T follicular helper cell (primary cell): Measurements from ENCODE around the gene MAOA.
"Not testable (repeated sequence)": the region's sequence is repeated elsewhere in the genome, so short reads cannot be mapped to it uniquely, and the experiment has no call there.

Experiments used
- DNase-seq: peaks from one replicate; pipeline ENCODE4 v3.0.0-alpha.2; 2020; ENCODE audit warnings: low read depth

The MAOA gene

DNA sequence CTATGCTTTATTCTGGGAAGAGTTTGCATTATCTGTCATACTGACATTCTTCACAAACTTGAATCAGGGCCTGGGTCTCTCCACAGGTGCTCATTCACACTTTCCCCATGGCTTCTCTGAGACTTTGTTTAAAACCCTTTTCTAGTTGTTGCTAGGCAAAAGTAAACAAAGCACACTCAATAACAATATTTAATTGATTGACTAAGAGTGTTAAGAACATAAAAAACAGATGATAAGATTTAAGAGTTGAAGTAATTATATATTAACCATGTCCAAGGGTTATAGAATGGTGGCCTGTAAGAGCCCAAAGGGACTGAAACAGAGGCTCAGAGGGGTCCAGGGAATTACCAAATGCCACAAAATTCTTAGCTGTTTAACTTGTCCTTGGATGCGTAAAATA is 7.1 kb downstream of the MAOA start:
- DNase-seq: no peak

DNA sequence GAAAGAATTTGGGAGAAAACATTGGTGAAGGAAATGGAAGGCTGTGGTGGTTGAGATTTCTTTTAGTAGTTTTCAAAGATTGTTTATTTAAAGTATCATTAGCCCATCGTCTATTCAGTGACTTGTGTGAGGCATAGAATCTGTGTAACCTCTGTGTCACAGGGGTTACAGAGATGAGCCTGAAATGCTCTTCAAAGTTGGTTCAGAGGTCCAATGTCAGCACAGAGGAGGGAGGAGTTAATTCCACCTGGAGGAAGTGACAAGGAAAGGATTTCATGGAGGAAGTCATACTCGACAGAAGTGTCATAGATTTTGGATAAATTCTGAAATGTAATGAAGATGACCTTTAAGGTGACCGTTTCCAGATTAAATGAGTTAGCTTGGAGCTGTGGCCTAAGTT is 8.2 kb downstream of the MAOA start:
- DNase-seq: no peak

DNA sequence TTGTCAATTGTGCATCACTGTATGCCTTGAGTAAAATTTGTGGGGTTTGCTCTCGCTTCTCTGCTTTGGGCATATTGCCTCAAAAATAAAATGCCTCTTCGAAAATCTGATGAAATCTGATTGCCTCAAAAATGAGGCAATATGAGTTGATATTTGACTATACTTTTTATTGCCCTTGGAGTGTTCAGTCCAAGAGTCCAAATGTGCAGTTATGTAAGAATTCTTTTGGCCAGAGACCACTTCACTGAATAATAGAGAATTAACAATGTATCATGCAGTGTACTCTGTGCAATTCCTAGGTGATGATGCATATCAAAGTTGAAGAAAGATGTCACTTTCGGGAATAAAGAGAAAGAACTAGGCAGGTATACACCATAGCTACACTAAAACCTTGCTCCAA is 8.6 kb downstream of the MAOA start:
- no peak for DNase-seq

DNA sequence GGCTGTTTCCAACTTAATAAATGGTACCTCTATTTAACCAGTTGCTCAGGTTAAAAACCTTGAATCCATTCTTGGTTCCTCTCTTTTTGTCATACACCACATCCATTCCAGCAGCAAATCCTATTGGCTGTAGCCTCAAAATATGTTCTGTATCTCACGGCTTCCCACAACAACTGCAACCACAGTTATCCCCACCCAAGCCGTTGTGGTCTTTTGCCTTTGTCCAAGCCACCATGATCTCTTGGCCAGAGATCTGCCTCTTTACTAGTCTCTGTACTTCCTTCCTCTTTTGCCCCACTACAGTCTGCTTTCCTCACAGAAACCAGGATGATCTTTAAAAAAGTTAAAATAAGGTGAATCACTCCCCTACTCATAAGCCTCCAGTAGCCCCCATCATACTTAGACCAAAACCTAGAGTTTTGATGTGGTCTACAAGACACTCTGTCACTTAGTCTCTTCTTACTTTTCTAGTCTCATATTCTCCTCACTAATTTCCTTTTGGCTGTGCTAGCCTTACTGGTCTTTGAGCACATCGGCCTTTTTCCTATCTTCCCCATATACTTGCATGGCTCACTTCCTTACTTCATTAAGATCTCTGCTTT is 10.3 kb downstream of the MAOA start:
- DNase-seq: no peak

DNA sequence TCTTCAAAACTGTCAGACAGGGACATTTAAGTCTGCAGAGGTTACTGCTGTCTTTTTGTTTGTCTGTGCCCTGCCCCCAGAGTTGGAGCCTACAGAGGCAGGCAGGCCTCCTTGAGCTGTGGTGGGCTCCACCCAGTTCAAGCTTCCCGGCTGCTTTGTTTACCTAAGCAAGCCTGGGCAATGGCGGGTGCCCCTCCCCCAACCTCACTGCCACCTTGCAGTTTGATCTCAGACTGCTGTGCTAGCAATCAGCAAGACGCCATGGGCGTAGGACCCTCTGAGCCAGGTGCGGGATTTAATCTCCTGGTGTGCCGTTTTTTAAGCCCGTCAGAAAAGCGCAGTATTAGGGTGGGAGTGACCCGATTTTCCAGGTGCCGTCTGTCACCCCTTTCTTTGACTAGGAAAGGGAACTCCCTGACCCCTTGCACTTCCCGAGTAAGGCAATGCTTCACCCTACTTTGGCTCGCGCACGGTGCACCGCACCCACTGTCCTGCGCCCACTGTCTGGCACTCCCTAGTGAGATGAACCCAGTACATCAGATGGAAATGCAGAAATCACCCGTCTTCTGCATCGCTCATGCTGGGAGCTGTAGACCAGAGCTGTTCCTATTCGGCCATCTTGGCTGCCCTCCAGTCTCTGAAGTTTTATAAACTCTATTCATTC is 20.0 kb downstream of the MAOA start:
- not testable (repeated sequence) for DNase-seq

DNA sequence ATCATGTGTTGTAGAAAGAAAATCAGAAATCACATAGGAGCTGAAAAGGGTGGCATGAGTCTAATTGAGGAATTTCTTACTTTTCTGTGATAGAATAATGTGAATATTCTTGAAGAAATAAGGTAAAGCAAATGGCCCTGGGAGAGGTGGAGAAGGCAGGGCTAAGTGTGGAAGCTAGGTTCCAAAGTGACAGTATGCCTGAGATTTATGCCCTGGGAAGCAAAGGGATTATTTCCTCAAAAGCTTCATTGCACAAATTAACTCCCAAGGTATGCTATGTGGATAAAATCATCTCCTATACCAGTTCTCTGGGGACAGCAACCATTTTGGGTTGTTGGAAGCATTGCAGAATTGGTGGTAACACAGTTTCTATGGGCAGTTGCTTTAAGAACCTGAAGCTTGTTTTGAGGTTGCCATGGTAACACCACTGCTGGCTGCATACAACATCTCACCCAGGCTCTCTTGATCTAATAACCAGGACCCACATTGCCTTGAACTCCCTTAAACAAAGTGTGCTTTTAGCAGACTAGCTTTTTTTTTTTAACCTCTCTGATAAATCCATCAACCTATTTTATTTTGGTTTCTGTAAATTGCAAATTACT is 21.0 kb downstream of the MAOA start:
- DNase-seq: no peak

DNA sequence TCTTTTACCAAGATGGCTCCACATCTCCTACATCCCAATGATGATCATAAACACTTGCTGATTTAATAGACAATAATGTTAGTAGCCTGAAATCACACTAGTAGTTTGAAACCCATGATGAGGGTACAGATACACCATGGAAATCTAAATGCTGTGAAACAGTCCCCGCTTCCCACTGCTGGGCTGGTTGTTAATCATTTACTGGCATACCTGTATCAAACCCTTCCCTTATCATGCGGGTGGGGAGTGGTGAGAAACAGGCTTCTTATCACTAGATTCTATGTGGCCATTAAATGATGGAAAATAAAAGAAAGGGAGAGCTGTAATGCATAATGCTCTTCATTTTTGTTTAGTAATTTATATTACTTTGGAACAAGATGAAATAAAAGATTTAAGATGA is 21.9 kb downstream of the MAOA start:
- DNase-seq: no peak

DNA sequence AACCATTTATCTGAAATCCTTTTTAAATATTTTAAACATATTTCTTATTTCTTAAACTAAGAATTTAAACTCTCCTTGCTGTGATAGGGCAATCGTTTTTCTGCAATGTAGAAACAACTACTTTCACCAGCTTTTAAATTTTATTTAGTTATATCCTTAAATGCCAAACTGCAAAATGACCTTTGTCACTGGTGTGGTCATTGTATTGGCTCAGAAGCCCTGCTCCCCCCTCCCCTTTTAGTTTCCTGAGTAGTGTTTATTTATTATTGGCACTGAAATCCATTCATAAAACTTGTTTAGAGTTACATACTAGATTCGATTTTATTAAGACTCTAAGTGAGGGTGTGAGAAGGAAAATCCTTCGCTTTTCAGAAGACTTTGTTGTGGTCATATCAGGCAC is 23.0 kb downstream of the MAOA start:
- DNase-seq: no peak

DNA sequence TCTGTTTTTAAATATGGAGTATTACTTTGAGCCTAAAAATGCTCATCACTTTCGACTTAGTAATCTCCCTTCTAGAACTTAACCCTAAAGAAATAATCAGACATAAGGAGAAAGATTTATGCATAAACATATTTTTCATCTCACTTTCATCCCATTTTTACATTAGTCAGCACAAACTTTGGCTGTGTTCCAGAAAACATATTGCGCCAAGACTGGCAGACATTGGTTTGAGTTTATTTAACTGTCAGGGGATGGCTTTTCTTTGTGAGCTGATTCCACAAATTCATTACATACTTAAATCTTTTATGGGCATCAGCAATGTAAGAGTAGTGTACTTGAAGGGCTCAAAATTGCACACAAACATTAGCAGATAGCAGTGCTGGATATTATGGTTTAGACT is 23.7 kb downstream of the MAOA start:
- DNase-seq: no peak

DNA sequence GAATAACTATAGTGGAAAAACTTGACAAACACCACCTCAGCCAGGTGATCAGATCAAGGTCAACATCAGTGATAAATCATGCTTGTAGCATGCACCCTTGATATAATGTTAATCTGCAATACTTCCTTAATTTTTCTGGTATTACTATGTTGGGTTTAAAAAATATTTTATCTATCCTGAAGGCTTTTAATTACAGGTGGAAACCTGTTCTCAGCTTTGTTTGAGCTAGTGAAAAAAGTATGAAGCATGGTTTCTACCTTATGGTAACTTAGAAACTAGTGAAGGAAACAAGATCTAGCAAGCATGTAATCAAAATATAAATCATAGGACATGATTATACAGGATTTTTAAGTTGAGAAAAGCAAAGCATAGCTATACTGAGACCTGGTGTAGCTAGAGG is 26.6 kb downstream of the MAOA start:
- DNase-seq: no peak

DNA sequence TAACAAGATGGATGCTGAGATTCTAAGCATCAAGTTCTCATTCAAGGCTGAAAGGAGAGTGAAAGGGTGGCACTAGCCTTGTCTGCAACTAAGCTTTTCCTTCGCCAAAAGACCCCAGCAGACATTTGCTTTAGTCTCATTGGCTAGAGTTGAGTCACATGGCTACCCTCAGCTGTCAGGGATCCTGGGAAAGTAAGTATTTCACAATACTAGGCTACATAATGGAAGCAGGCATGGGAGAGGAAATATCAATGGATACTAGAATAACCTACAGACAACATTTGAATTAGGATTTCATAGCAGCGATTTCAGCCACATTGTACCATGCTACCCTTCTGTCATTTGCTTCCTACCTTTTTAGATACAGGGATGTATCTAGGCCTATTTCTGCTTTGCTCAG is 29.1 kb downstream of the MAOA start:
- no peak for DNase-seq

DNA sequence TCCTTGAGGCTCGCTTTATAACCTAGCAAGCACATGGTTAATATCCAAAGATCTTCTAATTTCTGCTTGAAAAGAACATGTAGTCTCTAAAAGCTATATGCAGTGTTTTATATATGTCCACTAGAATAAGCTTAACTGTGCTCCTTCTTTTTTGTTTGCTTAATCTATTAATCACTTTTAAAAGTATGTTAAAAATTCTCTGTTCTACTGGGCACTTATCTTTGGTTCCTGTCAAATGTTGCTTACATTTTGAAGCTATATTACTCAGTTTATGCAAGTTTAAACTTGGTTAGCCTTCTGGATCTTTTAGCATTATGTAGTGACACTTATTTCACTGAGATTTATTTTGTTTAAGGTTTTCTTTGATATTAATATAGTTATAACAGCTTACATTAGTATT is 32.5 kb downstream of the MAOA start:
- DNase-seq: no peak

DNA sequence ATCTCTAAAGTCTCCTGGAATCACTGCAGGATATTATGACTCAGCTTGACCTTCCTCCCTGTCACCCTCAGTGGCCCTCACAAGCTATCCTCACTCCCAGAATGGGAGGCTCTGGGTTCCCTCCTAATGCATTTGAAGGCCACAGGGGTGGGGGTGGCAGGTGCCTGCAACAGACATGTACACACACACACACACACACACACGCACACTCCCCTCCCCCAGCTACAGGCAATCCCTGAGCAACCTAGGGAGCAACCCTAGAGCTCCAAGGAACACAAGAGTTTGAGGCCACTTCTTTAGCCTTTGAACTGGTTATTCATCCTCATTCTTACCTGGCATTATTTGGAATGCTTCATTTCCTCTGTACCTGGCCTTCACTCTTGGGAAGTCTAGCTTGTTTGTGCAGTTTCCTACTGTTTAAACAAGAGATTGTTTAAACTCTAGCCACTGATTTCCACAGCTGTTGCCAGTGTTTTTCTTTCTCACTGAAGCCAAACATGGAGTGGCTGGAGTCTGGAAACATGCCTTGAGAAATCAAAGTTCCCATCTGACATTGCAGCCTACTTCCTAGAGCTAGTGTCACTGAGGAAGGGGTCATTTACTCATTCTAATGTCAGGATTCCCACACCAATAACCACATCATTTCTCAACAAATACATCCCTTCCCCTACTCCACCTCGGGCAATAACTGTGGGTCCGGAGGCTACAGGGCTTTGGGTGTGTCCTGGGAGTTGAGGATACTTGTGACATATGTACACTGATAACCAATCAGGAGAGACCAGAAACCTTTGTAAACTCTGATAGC is 37.7 kb downstream of the MAOA start:
- DNase-seq: no peak

DNA sequence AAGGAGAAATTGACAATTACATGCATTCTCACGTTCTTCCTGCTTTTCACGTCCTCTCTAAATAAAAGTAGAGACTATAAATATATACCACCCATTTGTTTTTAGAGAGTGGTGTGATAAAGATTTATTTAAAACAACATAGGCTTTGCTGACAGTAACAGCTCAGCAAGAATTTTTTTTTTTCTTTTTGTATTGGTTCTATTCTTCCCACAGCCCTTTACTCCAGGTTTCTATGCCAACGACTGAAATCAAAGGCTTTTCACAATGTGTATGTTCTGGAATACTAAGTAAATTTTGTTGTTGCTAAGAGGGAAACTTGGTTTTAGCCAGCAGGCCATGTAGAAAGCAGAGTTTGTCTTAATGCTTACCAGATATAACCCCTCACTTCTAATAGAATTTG is 43.4 kb downstream of the MAOA start:
- no peak for DNase-seq

DNA sequence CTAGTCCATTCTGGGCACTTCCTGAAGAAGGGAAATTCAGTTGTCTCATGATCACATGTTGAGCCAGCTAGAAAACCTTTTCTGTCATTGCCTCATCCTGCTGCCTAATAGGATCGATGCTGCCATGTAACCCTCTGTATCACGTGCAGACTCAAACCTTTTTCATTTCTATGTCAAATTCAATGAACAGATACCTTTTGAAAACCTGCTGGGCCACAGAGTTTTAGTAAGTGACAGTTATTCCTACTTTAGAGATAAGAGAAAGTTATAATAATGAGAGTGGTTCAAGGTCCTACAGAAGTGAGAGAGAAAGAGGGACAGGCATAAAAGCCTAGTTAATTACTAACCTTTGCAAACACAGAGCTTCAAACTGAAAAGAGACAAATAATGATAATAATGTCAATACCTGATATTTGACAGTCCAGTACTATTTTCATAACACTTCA is 46.0 kb downstream of the MAOA start:
- DNase-seq: no peak

DNA sequence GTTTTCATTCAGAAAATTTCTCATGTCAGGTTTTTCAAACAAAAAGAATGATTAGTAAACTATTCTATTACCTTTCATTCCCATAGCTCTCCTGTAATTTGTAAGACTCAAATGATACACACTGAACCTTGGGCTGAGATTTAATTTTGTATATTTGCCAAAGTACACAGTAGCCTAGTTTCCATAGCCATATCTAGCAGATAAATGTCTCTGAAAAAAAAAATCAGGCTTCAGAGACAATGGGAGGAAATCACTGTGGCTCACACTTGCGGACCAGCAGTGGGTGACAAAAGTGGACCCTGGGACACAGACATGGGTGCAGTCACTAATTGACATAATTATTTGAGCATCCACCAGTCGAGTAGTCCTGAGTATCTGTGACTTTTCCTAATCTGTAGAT is 46.6 kb downstream of the MAOA start:
- no peak for DNase-seq

DNA sequence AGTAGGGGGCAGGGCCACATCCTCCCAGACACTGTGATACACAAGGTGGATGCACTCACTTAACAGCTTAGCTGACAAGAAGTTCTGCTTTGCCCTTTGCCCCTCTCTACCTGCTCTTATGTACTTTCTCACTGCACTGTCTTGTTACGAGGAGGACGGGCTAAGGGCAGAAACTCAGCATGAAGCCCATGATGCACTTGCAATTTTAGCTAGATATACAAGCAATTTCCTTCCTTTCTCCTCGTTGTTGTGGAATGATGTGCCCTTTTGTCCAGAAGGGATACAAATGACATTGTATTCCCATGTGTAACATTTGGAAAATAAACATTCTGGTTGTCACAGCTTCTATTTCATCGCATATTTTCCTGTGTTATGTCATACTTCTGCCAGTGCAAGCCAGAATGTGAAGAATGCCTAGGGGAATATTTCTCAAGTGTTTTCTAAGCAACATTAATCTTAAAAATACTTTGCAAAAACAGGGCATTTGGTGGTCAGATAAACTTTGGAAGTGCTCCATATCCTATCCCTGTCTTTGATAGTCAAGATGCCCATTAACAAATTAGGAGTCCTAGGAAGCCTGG is 47.2 kb downstream of the MAOA start:
- no peak for DNase-seq

DNA sequence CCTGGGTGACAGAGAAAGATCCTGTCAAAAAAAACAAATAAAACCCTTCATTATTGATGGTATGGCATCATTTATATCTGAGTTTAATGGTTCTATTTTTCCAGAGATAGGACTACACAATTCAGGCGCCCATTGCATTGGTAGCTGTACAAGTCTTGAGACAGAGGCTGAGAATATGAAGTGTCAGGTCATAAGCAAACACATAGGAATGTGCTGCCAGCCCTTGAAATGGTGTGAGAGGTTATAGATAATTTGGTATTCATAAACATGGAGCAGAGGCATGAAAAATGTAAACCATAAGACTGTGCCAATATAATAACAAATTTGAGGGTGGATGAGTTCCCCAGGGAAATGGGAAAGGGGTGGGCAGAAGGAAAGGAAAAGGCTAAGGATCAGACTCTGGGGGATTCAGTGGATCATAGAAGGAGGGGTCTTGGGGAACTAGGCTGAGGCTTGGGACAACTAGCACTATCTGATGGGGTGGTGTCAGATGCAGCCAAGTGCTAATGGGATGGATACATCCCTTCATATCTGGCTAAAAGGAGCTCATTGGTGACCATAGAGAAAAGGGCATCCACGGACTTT is 50.8 kb downstream of the MAOA start:
- DNase-seq: no peak

DNA sequence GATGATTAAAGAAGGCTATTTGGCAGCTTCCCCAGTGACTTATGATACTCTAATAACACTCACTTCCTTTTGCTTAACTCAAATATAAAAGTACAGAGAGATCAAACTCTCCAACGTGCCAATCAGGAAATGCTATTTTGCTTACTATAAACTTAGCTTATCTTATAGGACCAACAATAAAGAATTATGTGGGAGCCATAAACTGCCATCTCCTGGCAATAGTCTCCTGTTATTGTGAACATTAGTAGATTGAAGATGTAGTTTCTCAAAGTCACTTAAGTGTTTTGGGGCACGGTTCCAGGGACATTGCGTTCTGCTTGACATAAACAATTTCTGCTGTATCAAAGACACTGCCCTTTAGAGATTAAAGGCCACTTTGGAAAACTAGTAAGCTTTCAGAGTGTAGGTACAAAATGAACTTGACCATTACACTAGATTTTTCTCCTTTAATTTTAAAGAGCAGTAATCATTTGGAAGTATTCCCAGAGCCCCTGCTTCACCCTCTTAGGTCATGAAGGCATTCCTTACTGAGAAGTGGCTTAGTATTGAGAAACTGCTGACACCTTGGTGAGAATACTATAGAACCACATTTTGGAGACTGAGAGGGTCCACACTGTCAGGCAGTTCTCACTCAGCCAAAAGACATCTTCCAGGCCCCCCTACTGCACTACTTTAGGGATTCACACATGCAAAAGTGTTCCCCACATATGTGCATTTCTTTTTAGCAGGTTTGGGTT is 51.9 kb downstream of the MAOA start:
- no peak for DNase-seq

DNA sequence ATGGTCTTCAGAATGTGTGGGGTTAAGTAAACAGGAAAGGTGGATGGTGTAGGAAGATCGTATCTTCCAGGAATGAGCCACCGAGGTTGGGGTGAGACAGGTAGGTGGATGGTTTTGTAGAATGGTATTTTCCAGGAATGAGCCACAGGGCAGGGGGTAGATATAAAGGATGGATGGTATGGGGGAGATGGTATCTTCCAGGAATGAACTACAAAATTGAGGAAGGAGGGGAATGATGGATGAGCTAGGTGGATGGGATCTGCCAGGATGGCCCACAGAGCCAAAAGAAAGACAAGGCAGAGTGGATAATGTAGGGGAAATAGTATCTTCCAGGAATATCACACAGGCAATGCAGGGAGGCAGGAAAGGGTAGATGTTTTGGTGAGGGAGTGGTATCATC is 60.0 kb downstream of the MAOA start:
- no peak for DNase-seq

DNA sequence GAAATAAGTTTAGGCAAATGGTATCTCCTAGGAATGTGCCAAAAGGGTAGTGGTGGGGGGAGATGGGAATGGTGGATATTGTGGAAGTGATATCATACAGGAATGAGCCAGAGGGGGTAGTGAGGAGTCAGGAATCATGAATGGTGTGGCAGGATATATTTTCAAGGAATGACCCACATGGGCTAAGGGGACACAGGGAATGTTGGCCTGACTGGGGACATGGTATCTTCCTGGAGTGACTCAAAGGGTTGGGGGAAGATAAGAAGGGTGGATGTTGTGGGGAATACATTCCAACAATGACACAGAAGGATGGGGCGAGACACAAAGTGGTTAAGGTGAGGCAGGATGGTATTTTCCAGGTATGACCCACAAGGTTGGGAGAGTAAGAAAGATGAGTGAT is 60.6 kb downstream of the MAOA start:
- no peak for DNase-seq

DNA sequence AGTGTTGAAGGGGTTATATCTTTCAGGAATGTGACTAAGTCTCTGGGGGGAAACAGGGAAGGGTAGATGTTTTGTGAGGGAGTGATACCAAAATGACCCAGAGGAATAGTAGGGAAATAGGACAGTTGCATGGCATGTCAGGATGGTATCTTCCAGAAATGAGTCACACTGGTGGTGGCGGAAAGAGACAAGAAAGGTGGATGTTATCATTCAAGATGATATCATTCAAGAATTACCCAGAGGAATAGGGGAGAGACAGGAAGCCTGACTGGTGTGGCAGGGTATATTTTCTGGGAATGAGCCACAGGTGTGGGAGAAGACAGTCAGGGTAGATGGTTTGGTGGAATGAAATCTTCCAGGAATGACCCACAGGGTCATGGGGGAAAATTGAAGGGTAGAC is 61.1 kb downstream of the MAOA start:
- DNase-seq: no peak
